ENCODE data around the gene LHPP. TPM values are rescaled to one million over a fixed set of nuclear protein-coding genes. Genes with fewer than 3 reads are reported as not detected.

LHPP gene
- total and polyA plus RNA-seq, 8 donors = 12.2 to 26.8 (median 15.0) TPM

- no peak overlapping the region for H3K27ac ChIP-seq
- intact Hi-C loops (cut with DNase I) = no loop called here
- TF ChIP-seq CTCF (IDR thresholded peaks at IDR 0.05) = no peak
- H3K9me3 ChIP-seq = no peaks in the 10 kb centered on the region
- peaks cover 0 to 16% of the 10 kb centered on the region in 2 donors for H3K36me3 ChIP-seq
- H3K4me3 ChIP-seq = no peak overlapping the region
- no peak for ATAC-seq
- no peak for DNase-seq
- peaks cover 26 to 46% of the 10 kb centered on the region in 2 donors for H3K4me1 ChIP-seq
- no peaks in the 10 kb centered on the region for H3K27me3 ChIP-seq
Measured at GRCh38 chr10:124625831-124626238, 164.2 kb downstream of the LHPP start.

DNA sequence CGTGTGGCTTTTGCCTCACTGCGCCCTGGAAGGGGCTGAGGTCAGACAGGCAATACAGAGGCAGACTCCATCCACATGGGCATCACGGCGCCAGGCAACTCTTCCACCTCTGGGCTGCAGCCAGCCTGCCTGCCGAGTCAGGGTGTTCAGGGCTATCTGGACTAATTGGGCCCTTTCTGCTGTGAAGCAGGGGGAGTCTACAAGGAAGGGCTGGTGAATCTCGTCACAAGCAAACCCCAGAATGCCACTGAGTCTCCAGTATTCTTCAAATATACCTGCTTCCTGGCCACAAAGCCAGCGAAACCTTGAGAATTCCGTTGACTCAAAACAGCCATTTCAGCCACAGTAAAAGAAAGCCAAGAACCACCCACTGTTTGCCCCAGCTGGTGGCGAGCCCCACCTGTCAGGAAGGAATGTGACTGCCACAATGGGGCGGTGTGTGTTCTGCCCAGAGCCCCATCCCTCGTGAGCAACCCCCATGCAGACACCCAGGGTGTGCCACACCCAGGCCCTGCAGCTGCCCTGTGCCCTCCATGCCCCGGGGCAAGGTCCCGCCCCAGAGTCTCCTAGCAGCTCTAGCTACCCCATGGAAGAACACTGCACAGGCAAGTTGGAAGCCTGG lies 165.2 kb downstream of the LHPP start:
- ATAC-seq = peak; percentile 67
- H3K4me1 ChIP-seq = peaks cover 35 to 55% of the 10 kb centered on the region in 2 donors
- peak overlapping the region; percentile 7 to 37 for H3K27ac ChIP-seq
- peak in 1 of 4 donors; percentile 65 for DNase-seq
- no peak for TF ChIP-seq CTCF (IDR thresholded peaks at IDR 0.05)
- no peaks in the 10 kb centered on the region for H3K27me3 ChIP-seq
- H3K9me3 ChIP-seq = no peaks in the 10 kb centered on the region
- intact Hi-C loops (cut with DNase I) = no loop called here
- no peak overlapping the region for H3K4me3 ChIP-seq
- peaks cover 0 to 15% of the 10 kb centered on the region in 2 donors for H3K36me3 ChIP-seq

GRCh38 chr10:124627866-124628675 lies 166.4 kb downstream of the LHPP start:
- peaks cover 0 to 5% of the 10 kb centered on the region in 2 donors for H3K36me3 ChIP-seq
- intact Hi-C loops (cut with DNase I) = no loop called here
- peaks cover 47 to 67% of the 10 kb centered on the region in 2 donors for H3K4me1 ChIP-seq
- H3K27me3 ChIP-seq = no peaks in the 10 kb centered on the region
- H3K9me3 ChIP-seq = no peaks in the 10 kb centered on the region
- TF ChIP-seq CTCF (IDR thresholded peaks at IDR 0.05) = no peak
- no peak overlapping the region for H3K4me3 ChIP-seq
- no peak for DNase-seq
- no peak for ATAC-seq
- H3K27ac ChIP-seq = no peak overlapping the region

DNA sequence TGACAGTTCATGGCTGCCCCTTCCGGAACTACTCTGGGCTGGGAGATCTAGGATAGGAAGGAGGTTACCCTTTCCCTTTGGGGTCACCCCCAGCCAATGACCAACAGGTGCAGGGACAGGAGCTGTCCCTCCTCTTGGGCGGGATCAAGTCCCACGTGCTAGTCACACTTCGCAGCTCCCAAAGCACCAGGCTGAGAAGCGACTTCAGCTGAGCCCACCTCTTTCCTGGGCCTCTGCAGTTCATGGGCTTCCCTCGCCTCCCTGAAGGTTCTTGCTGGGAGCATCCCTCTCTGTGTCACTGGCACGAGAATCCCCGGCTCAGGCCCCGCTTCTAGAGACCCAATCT lies 167.0 kb downstream of the LHPP start:
- no peak for ATAC-seq
- H3K27ac ChIP-seq = no peak overlapping the region

More for the DNA sequence above, 167.0 kb downstream of the LHPP start:
- peaks cover 47 to 73% of the 10 kb centered on the region in 2 donors for H3K4me1 ChIP-seq
- no peaks in the 10 kb centered on the region for H3K27me3 ChIP-seq
- no peak for DNase-seq
- no peaks in the 10 kb centered on the region for H3K9me3 ChIP-seq
- no peak overlapping the region for H3K4me3 ChIP-seq
- intact Hi-C loops (cut with DNase I) = no loop called here
- H3K36me3 ChIP-seq = no peaks in the 10 kb centered on the region
- no peak for TF ChIP-seq CTCF (IDR thresholded peaks at IDR 0.05)

Data from left lung (tissue), 10 donors.